HL-60 (cell line): ENCODE results near the gene ANKRD44.

Source experiments
- DNase-seq, 2 experiments: peaks; one replicate each; pipeline ENCODE4 v3.0.0-alpha.2; 2010 to 2020; ENCODE audit warnings: low read depth in 1 of 2, low spot score in 1 of 2
- H3K27ac ChIP-seq: fragments of 250-450 bp; sonication (Bioruptor Pico); replicated peaks from 2 replicates; pipeline ENCODE4 v1.5.1; 2020; ENCODE audit warnings: mild to moderate bottlenecking, moderate library complexity
- H3K27me3 ChIP-seq: fragments of 250-450 bp; sonication (Bioruptor Pico); 2 replicates; pipeline ENCODE4 v1.5.1; 2021; ENCODE audit warnings: mild to moderate bottlenecking, moderate library complexity; ENCODE audit not compliant: insufficient read depth, poor library complexity, severe bottlenecking
- H3K4me3 ChIP-seq: replicated peaks from 2 replicates; pipeline ENCODE4 v1.5.1; 2011; ENCODE audit warnings: mild to moderate bottlenecking, control low read depth, low read length; ENCODE audit not compliant: insufficient read depth
- CTCF ChIP-seq: IDR thresholded peaks from one replicate; pipeline ENCODE4 v1.5.1; 2011; ENCODE audit warnings: low read length, control low read depth, inconsistent platforms; ENCODE audit not compliant: insufficient read depth
- GABPA ChIP-seq: IDR thresholded peaks from 2 replicates; pipeline ENCODE4 v1.6.1; 2012; ENCODE audit warnings: low read depth
- POLR2AphosphoS5 ChIP-seq: IDR thresholded peaks from 2 replicates; pipeline ENCODE4 v1.6.1; 2012; ENCODE audit warnings: low read depth
- REST ChIP-seq: IDR thresholded peaks from 2 replicates; pipeline ENCODE4 v1.6.1; 2012; ENCODE audit warnings: low read depth; ENCODE audit not compliant: insufficient replicate concordance
- SPI1 ChIP-seq: IDR thresholded peaks from 2 replicates; pipeline ENCODE4 v1.6.1; 2012; ENCODE audit warnings: low read depth, mild to moderate bottlenecking, borderline replicate concordance

Gene ANKRD44

GRCh38 chr2:197077336-197077735 is 233.2 kb downstream of the ANKRD44 start:
- Histone ChIP-seq H3K27ac (no peak overlapping the region), H3K27me3 (no peaks in the 10 kb centered on the region), H3K4me3 (no peak overlapping the region)
- DNase-seq, result no peak
- no peak for TF ChIP-seq CTCF
- TF ChIP-seq REST, result no peak
- no peak for TF ChIP-seq SPI1
- no peak for TF ChIP-seq POLR2AphosphoS5
- TF ChIP-seq GABPA, result no peak

DNA sequence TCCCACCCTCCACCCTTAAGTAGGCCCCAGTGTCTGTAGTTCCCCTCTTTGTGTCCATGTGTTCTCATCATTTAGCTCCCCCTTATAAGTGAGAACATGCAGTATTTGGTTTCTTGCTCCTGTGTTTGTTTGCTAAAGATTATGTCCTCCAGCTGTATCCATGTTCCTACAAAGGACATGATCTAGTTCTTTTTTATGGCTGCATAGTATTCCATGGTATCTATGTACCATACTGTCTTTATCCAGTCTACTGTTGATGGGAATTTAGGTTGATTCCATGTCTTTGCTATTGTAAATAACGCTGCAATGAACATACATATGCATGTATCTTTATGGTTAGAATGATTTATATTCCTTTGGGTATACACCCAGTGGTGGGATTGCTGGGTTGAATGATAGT is 233.9 kb downstream of the ANKRD44 start:
- TF ChIP-seq SPI1 (no peak), GABPA (no peak), POLR2AphosphoS5 (no peak), CTCF (no peak), REST (no peak)
- Histone ChIP-seq H3K27me3 (no peaks in the 10 kb centered on the region), H3K27ac (no peak overlapping the region), H3K4me3 (no peak overlapping the region)
- no peak for DNase-seq

DNA sequence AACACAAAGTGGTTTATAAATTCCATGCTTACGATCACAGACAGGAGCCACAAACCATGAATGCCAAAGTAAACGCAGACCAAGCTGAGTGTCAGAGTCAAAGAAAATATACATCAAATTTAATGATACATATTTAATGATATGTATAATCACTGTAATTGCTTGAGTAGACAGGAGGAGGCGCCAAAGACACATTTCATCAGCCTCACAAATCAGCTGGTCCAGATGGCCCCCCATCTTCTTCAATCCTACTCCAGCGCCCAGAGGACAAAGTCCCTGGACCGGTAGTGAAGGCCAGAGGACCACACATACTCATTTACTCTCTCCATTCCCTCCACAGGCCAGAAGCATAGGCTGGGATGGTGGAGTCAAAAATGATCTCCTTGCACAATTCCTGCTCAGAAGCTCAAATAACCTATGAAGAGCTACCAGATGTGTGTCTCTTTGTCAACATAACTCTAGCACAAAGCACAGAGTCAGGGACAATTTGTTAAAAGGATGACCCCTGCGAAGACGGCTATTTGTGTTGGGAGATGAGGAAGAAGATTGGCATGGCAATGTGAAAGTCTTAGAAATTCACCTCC is 234.7 kb downstream of the ANKRD44 start:
- peak in 1 of 2 experiments; percentile 7 for DNase-seq

More for the DNA sequence above, 234.7 kb downstream of the ANKRD44 start:
- no peak overlapping the region for H3K27ac ChIP-seq
- H3K27me3 ChIP-seq, result no peaks in the 10 kb centered on the region
- TF ChIP-seq CTCF (peak; percentile 9), SPI1 (no peak), REST (no peak), GABPA (no peak)
- no peak overlapping the region for H3K4me3 ChIP-seq
